HG02852 (cell line): Measurements from ENCODE around the gene RTTN.

Experiments
- ATAC-seq: cut with Tn5 transposase; IDR thresholded peaks from one replicate; pipeline ENCODE4 v1.9.1; 2021; ENCODE audit warnings: mild to moderate bottlenecking, moderate library complexity; ENCODE audit not compliant: unreplicated experiment

RTTN gene

GRCh38 chr18:70030728-70031127 is 174.8 kb downstream of the RTTN start:
- ATAC-seq = no peak

- ATAC-seq = peak; percentile 35
These were observed 176.3 kb downstream of the RTTN start for GRCh38 chr18:70029163-70029562.

DNA sequence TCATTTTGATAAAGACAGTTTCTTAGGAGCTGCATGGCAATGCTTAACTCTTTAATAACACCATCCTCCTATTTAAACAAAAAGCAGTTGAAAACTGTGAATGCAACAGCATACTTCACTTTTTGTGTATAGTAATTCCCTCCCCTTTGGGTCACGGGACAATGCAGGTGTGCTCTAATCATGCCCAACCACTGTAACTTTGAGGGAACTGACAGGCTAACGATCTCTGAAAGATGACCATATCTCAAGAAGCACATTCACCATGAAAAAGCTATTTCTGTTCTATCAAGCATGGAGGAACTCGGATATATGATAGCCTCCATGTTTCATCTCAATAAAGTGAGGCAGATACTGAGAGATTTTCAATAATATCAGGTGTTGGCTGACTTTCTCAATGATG is 176.8 kb downstream of the RTTN start:
- peak; percentile 79 for ATAC-seq

DNA sequence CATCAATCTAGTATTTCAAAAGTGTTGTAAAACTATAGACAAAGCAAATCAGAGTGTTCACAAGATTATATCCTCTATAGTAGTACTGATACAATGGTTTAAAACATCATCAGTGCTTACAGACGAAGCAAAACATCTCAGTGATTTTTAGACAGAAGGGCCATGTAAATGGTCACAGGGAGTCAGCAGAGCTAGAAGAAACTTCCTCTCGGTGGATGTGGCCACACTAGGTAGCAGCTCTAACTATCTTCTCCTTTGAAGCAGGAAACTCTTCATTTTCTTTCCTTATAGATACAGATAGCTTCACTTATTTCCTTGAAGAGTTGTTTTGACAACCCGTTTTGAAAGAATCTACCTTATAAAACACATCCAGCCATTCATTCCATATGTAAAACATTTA is 177.4 kb downstream of the RTTN start:
- ATAC-seq = peak; percentile 43

DNA sequence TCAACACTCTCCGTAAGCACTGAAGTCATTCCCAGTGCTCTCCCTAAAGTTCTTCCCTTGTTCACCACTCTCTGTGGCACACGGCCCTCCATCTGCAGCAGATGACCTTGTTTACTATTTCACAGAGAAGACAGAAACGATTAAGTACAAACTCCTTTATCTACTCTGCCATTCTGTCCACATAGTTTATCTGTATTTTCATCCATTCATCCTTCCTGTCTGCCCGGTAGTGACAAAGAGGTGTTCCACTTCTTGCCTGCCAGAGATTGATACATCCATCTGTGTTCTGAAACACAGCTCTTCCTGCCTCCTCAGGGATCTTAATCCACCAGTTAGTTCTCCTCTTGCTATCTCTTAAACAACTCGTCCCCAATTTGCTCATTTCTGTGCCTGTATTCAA is 179.9 kb downstream of the RTTN start:
- no peak for ATAC-seq

GRCh38 chr18:70024829-70025228 is 180.7 kb downstream of the RTTN start:
- no peak for ATAC-seq

- no peak for ATAC-seq
These were observed 181.4 kb downstream of the RTTN start for GRCh38 chr18:70024093-70024492.

GRCh38 chr18:70022636-70023035 is 182.9 kb downstream of the RTTN start:
- ATAC-seq = no peak

DNA sequence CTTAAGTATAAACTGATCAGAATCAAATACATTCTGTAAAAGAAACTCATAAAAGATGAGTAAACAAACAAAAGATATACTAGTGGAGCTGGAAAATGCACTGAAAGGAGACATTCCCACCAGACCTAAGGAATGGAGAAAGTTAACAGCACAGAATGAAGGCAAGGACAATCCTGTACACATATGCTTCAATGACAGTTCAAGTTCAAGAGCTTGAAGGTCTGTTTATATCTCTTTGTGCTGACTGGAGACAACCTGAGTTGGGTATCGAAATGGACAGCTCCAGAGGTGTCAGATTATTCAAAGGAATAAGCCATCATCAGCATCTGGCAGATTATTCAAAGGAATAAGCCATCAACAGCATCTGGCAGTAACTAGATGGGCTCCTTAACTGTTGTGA is 184.0 kb downstream of the RTTN start:
- ATAC-seq = no peak

GRCh38 chr18:70021043-70021442 is 184.4 kb downstream of the RTTN start:
- no peak for ATAC-seq

- ATAC-seq = no peak
These were observed 185.5 kb downstream of the RTTN start for GRCh38 chr18:70019991-70020390.

DNA sequence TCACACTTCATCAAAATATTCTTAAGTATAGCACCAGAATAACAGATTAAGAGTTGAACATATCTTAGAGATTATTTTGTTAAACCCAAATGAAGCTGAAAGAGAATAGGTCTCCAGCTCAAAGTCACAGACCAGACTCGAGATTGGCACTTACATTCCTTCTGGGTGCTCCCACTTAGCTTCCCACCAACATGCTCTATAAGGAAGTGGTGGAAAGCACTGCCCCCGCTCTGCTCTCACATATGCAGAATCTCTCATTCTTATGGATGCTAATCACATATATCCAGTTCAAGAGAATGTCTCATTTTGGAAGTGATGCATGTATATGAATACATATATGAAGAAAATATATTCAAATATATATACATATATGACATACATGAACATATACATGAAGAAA is 186.4 kb downstream of the RTTN start:
- no peak for ATAC-seq

DNA sequence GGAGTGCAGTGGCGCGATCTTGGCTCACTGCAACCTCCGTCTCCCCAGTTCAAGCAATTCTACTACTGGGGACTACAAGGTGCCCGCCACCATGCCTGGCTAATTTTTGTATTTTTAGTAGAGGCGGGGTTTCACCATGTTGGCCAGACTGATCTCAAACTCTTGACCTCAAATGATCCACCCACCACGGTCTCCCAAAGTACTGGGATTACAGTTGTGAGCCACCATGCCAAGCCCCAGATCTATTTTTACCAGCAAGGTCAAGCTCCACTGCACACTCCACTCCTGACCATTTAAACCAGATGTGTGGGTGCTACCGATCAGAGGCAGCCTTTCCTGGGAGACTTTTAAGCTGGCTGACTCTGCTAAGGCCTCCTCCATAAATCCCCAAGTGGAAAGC is 190.4 kb downstream of the RTTN start:
- ATAC-seq = no peak

DNA sequence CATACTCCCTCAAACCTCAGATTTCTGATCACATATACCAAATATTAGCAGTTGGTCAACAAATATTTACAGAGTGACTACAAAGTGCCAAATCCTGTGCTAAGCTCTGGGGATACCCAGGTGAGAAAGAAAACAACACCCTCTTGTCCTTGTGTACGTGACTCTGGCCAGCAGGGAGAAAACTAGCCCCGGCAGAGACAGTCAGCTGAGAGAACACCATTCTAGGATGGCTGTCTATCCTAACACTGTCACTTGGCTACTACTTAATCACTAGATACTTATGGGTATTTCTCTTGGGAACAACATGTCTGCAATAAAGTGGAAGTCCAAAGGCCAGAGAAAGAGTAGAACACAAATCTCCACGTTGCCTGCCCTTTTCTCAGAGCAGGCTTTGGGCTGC is 199.9 kb downstream of the RTTN start:
- no peak for ATAC-seq

DNA sequence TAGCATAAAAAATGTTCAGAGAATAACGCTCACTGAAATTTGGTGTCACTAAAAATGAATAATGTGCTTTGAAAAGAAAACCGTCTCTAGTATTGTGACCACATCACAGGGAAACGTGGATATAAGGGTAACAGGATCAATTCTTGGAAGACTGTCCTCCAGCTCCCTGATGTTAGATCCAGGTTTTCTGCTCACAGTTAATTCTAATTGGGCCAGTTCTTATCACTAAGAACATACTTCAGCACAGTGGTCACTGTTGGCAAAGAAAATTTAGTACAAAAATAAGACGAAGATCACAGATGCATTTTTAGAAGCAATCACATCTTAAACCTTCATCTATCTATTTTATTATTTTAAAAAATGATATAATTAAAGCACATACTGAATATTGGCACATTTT is 200.8 kb downstream of the RTTN start:
- ATAC-seq = no peak

GRCh38 chr18:69999656-70000055 is 205.8 kb downstream of the RTTN start:
- no peak for ATAC-seq

DNA sequence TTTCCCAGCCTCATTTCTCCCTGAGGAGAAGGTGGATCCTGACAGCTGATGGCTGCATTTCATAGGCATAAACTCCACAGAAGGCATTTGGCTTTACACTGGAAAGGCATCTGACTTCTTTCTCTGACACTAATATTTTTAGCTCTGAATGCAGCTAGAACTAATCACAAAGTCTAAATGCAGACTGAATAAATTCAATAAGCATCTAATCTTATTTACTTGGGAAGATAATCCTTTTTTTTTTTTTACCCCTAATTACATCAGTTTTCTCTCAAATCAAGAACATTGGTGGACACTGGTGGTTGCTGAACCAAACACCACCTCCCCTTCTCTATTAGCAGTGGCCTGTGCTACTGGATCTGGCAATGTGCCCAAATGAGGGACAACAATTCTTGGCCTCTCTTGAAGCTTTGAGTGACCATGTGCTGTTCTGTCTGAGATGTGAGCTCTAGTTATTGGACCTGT is 206.9 kb downstream of the RTTN start:
- no peak for ATAC-seq

- no peak for ATAC-seq
These were observed 208.3 kb downstream of the RTTN start for GRCh38 chr18:69996951-69997798.

GRCh38 chr18:69996417-69996816 is 209.1 kb downstream of the RTTN start:
- no peak for ATAC-seq

DNA sequence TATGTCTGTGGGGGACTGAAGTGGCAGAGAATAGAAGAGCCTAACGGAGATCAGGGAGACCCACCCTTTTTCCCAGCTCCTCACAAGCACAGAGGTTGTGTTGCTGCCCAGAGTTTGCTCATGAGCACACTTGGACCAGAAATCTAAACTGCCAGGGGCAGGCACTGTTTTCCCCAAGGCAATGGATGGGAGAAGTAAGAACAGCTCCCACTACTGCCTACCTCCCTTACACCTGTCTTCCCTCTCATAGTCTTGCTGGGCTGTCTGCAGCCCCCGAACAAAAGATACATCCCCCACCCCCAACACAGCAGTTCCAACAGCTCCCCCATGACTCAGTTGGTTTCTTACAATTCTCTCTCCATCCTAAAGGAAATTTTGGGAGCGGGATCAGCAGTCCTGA is 209.7 kb downstream of the RTTN start:
- ATAC-seq = no peak

- ATAC-seq = no peak
These were observed 212.7 kb downstream of the RTTN start for GRCh38 chr18:69992776-69993175.

GRCh38 chr18:69987870-69988269 is 217.6 kb downstream of the RTTN start:
- ATAC-seq = no peak

DNA sequence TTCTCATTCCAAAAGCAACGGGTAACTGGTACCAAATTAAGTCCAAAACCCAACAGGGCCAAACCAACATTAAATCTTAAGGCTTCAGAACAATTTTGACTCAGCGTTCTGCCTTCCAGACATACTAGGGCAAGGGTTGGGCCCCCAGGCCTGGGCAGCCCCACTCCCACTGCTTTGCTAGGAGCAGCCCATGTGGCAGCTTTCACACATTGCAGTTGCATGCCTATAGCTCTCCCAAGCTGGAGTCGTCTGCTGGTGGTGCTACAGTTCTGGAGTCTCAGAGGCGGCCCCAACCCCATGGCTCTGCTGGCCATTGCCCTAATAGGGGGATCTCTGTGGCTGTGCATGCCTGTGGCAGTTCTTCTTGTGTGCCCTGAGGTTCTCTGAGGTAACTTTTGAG is 220.2 kb downstream of the RTTN start:
- ATAC-seq = no peak
